Measurements from ENCODE around the gene PHIP.

- TF ChIP-seq CTCF (IDR thresholded peaks at IDR 0.05) (no peak), EZH2 (IDR thresholded peaks at IDR 0.05) (no peak), EZH2phosphoT487 (IDR thresholded peaks at IDR 0.05) (no peak)
Measured at GRCh38 chr6:79040083-79040482, 38.0 kb downstream of the PHIP start.
